GM12875 (cell line): ENCODE results near the gene MOGAT2.

ENCODE experiments used
- H3K4me3 ChIP-seq: one replicate; pipeline ENCODE4 v1.5.1; 2011; ENCODE audit warnings: low read depth, low read length, control low read depth
- TF ChIP-seq, protein P1 (sequence below): IDR thresholded peaks from 2 replicates; pipeline ENCODE4 v1.5.1; 2011; ENCODE audit warnings: low read depth, mild to moderate bottlenecking, control low read depth, inconsistent platforms, low read length, moderate library complexity, borderline replicate concordance; ENCODE audit not compliant: insufficient read depth

MOGAT2 gene

DNA sequence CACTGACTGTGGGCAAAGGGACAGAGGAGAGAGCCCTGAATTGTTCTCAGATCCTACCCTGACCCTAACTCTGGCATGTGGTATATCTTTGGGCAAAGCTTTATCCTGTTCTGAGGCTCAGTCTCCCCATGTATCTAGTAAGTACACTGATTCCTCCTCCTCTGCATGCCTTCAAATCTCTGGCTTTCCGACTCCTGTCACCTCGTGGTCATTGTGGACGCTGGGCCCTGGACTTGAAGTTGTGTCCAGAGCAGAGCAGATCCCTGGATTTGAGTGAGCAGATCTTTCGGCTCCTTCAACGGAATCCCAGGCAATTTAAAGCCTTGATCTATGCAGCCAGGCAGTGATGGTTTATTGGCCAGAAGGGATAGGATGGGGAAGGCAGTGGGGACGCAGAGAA is 3.0 kb downstream of the MOGAT2 start:
- H3K4me3 ChIP-seq: no peak overlapping the region
- TF ChIP-seq, protein P1, sequence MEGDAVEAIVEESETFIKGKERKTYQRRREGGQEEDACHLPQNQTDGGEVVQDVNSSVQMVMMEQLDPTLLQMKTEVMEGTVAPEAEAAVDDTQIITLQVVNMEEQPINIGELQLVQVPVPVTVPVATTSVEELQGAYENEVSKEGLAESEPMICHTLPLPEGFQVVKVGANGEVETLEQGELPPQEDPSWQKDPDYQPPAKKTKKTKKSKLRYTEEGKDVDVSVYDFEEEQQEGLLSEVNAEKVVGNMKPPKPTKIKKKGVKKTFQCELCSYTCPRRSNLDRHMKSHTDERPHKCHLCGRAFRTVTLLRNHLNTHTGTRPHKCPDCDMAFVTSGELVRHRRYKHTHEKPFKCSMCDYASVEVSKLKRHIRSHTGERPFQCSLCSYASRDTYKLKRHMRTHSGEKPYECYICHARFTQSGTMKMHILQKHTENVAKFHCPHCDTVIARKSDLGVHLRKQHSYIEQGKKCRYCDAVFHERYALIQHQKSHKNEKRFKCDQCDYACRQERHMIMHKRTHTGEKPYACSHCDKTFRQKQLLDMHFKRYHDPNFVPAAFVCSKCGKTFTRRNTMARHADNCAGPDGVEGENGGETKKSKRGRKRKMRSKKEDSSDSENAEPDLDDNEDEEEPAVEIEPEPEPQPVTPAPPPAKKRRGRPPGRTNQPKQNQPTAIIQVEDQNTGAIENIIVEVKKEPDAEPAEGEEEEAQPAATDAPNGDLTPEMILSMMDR: no peak

DNA sequence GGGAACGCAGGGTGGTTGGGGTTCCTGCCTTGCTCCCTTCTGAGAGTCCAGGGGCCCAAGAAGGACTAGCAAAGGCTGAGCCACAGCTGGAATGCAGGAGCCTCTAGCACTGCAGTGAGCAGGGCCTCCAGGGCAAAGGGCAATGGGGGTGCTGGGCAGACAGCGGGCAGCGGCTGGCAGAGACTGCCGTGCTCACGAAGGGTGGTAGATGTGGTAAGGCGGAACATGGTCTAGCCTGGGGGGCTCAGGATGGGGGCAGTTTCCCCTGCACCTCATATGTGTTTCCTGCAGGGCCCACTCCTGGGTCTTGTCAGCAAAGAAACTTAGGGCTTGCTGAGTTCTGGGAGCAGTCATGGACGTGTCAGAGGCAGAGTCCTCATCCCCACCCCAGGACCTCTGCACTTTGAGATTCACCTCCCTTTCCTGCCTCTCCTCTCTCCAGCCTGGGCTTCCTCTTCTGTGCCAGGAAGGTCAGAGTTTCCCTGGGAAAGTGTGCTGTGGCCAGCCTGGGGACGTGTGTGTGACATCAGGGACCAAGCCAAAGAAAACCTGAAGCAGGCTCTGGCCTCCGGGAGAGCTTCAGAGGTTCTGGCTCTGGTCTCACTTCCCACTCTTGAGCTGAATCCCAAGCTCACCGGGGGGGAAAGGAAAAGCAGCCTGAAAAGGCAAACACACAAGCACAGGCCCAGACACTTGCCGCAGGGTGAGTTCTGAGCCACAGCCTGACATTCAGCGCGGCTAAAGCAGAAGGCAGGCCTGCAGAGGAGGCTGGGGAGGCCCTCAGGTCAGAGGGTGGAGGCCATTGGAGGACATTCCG is 4.4 kb downstream of the MOGAT2 start:
- H3K4me3 ChIP-seq: no peak overlapping the region

DNA sequence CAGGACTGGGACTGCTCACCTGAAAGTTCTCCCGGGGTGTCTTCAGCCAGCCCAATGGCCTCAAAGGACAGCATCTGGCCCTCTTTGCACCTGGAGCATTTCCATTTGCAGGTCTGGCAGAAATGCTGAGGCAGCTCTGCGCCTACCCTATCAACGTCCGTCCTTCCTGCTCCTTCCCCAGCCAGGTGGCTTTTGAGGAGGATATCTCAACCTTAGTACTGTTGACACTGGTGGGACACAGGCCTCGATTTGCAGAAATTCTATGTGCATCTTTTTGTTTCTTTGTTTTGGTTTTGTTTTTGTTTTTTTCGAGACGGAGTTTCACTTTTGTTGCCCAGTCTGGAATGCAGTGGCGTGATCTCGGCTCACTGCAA is 5.0 kb downstream of the MOGAT2 start:
- no peak overlapping the region for H3K4me3 ChIP-seq

More for the DNA sequence above, 4.4 kb downstream of the MOGAT2 start:
- TF ChIP-seq, protein P1: no peak

DNA sequence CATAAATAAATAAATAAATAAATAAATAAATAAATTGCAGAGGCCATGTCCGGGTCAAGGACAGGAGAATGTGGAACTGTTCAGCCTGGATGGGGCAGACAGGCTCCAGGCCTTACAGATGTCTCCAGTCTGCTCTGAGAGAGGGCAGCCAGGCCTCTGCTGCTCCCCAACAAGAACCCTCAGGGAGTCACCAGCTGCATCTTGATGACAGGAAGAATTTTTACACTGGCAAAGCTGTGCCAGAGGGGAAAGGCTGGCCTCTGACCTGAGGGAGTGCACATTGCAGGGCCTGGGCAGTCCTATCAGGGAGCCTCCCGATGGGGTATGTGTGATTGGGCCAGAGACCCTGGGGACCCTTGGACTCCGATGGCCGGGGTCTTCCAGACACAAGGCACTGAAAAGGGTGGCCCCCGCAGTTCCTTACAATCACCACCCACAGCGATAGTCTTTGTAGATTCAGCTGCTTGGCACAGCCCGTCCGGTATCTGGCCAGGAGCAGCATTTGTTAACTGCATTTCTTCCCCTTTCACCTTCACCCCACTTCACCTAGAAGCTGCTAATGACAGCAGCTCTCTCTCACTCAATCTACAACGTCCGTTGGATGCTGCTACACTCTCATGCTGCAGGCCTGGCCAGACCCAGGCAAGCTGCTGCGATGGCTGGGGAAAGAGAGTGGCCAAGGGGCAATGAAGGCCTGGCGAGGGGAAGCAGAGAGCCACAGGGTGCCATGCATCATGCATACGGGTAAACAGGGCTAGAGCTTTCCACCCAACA is 8.1 kb downstream of the MOGAT2 start:
- no peak overlapping the region for H3K4me3 ChIP-seq
- TF ChIP-seq, protein P1: no peak

More for the DNA sequence above, 5.0 kb downstream of the MOGAT2 start:
- TF ChIP-seq, protein P1: no peak

DNA sequence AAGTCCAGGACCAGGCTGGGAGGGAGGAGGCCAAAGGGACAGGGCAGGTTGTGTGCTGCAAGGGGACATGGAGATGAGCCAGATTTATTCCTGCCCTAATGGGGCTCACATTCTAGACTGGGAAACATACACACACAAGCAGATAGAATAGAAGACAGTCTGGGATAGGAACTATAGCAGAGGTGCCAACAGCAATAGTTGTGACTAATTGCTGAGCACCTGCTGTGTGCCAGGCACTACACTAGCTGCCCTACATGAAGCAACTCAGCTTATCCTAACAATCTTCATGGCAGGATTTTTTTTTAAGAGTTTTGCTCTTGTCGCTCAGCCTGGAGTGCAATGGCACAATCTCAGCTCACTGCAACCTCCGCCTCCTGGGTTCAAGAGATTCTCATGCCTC is 11.4 kb downstream of the MOGAT2 start:
- TF ChIP-seq, protein P1: no peak
- no peak overlapping the region for H3K4me3 ChIP-seq

DNA sequence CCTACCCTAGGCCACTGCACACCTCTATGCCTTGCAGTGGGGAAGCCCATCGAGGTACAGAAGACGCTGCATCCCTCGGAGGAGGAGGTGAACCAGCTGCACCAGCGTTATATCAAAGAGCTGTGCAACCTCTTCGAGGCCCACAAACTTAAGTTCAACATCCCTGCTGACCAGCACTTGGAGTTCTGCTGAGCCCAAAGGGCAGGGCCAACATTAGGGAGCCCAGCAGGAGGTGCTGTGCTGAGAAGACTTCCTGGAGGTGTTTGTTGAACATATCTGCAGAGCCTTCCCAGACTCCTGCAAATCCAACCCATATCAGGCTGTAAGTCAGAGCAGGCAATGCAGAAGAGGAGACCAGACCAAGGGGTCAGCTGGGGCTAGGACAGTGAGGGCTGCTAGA is 13.5 kb downstream of the MOGAT2 start:
- TF ChIP-seq, protein P1: no peak

More for the DNA sequence above, 13.5 kb downstream of the MOGAT2 start:
- H3K4me3 ChIP-seq: no peak overlapping the region
